HT1080 (cell line): ENCODE data around the gene PIGU. TPM values are rescaled to one million over a fixed set of nuclear protein-coding genes. Genes with fewer than 3 reads are reported as not detected.
"Not testable (repeated sequence)": the region's sequence is repeated elsewhere in the genome, so short reads cannot be mapped to it uniquely, and the experiment has no call there.

Experiments
- DNase-seq: peaks from one replicate; pipeline ENCODE4 v3.0.0-alpha.2; 2015; ENCODE audit warnings: low read depth
- total RNA-seq: library from RNA; depleted of rRNA; stranded (reverse); fragments of >200 nt; shearing (Covaris generic); gene quantifications from 2 replicates; pipeline ENCODE4 v1.2.3, GENCODE V29; 2014

PIGU gene
- total RNA-seq, 1 experiment from 2014 or later: 20.8 TPM

GRCh38 chr20:34536798-34537394 lies 140.0 kb downstream of the PIGU start:
- DNase-seq: no peak

- DNase-seq: no peak
Observed at GRCh38 chr20:34535857-34536256, 141.0 kb downstream of the PIGU start.

- DNase-seq: no peak
Observed at GRCh38 chr20:34535301-34535840, 141.5 kb downstream of the PIGU start.

GRCh38 chr20:34534391-34535165 lies 142.3 kb downstream of the PIGU start:
- DNase-seq: no peak

- no peak for DNase-seq
Observed at GRCh38 chr20:34532756-34533155, 144.1 kb downstream of the PIGU start.

GRCh38 chr20:34532320-34532719 lies 144.6 kb downstream of the PIGU start:
- no peak for DNase-seq

- DNase-seq: no peak
Observed at GRCh38 chr20:34531608-34532265, 145.2 kb downstream of the PIGU start.

GRCh38 chr20:34530342-34530741 lies 146.6 kb downstream of the PIGU start:
- DNase-seq: no peak

GRCh38 chr20:34529742-34530141 lies 147.2 kb downstream of the PIGU start:
- DNase-seq: no peak

GRCh38 chr20:34528921-34529297 lies 148.0 kb downstream of the PIGU start:
- DNase-seq: no peak

- DNase-seq: no peak
Observed at GRCh38 chr20:34527016-34527415, 149.9 kb downstream of the PIGU start.

- no peak for DNase-seq
Observed at GRCh38 chr20:34526466-34526865, 150.4 kb downstream of the PIGU start.

GRCh38 chr20:34525709-34526416 lies 151.0 kb downstream of the PIGU start:
- DNase-seq: peak; percentile 99

GRCh38 chr20:34525342-34525708 lies 151.6 kb downstream of the PIGU start:
- no peak for DNase-seq

GRCh38 chr20:34524426-34524825 lies 152.5 kb downstream of the PIGU start:
- DNase-seq: no peak

GRCh38 chr20:34522969-34523871 lies 153.7 kb downstream of the PIGU start:
- DNase-seq: peak; percentile 71

- not testable (repeated sequence) for DNase-seq
Observed at GRCh38 chr20:34519841-34520240, 157.1 kb downstream of the PIGU start.

GRCh38 chr20:34518863-34519262 lies 158.0 kb downstream of the PIGU start:
- DNase-seq: not testable (repeated sequence)

GRCh38 chr20:34517114-34517505 lies 159.8 kb downstream of the PIGU start:
- DNase-seq: no peak

GRCh38 chr20:34516247-34517113 lies 160.4 kb downstream of the PIGU start, which contains the start of gene DYNLRB1:
TSS of gene DYNLRB1 (plus strand) at chr20:34516422. CDS start at chr20:34516459, 37 bp downstream.
- peak; percentile 87 for DNase-seq
